Pancreas (tissue), 10 donors: ENCODE results near the gene TP53RK. TPM values are rescaled to one million over a fixed set of nuclear protein-coding genes. Genes with fewer than 3 reads are reported as not detected.
A peak's percentile ranks its signal among the peaks of the same experiment; 100 is the strongest.

Experiments
- ATAC-seq, 4 donors: fragments of 200-7000 bp; cut with Tn5 transposase; one replicate each; pipeline versions ENCODE4 v1.8.0 to v1.9.1; 2020; ENCODE audit warnings: mild to moderate bottlenecking in 4 of 4, moderate library complexity in 4 of 4
- DNase-seq, 6 donors: peaks; one replicate each; pipeline ENCODE4 v3.0.0-alpha.2; 2020
- FAIRE-seq: peaks from 2 replicates; lab custom pipeline; 2012; peaks lifted over from hg19 to GRCh38; lab: Jason Lieb, UNC
- H3K27ac ChIP-seq, 4 donors: fragments of 200-600 bp; sonication (generic); 1 replicate in 3 of 4; 2 replicates in 1 of 4; pipeline versions ENCODE4 v1.5.0 to v1.8.0; 2020
- H3K27me3 ChIP-seq, 4 donors: fragments of 200-600 bp; one replicate each; pipeline ENCODE4 v1.8.0; 2021
- H3K36me3 ChIP-seq, 3 donors: fragments of 200-600 bp; sonication (generic) in 1 of 3; one replicate each; pipeline versions ENCODE4 v1.5.0 to v1.8.0; 2020 to 2021
- H3K4me1 ChIP-seq, 3 donors: fragments of 200-600 bp; one replicate each; pipeline ENCODE4 v1.8.0; 2021
- H3K4me3 ChIP-seq, 4 donors: fragments of 200-600 bp; sonication (generic) in 2 of 4; one replicate each; pipeline versions ENCODE4 v1.5.0 to v1.8.0; 2020 to 2021
- H3K9me3 ChIP-seq, 4 donors: fragments of 200-600 bp; one replicate each; pipeline ENCODE4 v1.8.0; 2021
- CTCF ChIP-seq, 4 donors: fragments of 200-600 bp; sonication (generic) in 3 of 4; IDR thresholded peaks; one replicate each; pipeline versions ENCODE4 v1.5.0 to v1.8.0; 2021; ENCODE audit warnings: antibody characterized with exemption in 4 of 4
- WGBS, 2 donors: extraction: QIAGEN DNeasy Blood & Tissue Kit; methylation state at CpG; one replicate each; pipeline ENCODE4 v1.1.7; 2013; 5-methylcytosine and 5-hydroxymethylcytosine counted together
- intact Hi-C, 3 donors: fragments of 100-400 bp; cut with DNase I; formaldehyde crosslinking; loops; one replicate each; pipeline versions ENCODE4 v1.11.1 to v1.14.2; 2022
- polyA plus RNA-seq, 2 donors: library from polyadenylated mRNA; stranded (reverse); fragments of 200-250 nt; gene quantifications; one replicate each; pipeline ENCODE4 v1.2.3, GENCODE V29; 2013
- total RNA-seq, 6 donors: library from RNA; stranded (reverse); fragmentation: NEBNext Ultra II Directional in 4 of 6; extraction: Animal tissue kit (Norgen Biotek cat#: 25700) in 4 of 6; gene quantifications; one replicate each; pipeline versions ENCODE4 v1.2.1 to v1.2.4, GENCODE V29; 2021 to 2023
- donor health status: healthy with polysubstance abuse.
- donor health status: DM: no; HTN: no; CAD: no; lungs with moderate emphysema.
- donor health status: DM: no; HTN: no; CAD: no.
- donor health status: control.
- donor health status: control.
- donor health status: Bipolar disorder and iron deficiency.
- donor health status: DM: yes; HTN: yes; CAD: no.
- donor health status: DM: no; HTN: no; CAD: no.
- donor health status: DM: no; HTN: no; CAD: no.
- donor health status: DM: yes; HTN: yes; CAD: no.

TP53RK gene
- total and polyA plus RNA-seq, 8 donors: 2.5 to 6.1 (median 3.8) TPM

GRCh38 chr20:46683939-46684750, 5.1 kb downstream of the TP53RK start:
- peaks cover 6 to 25% (median 8%) of the 10 kb centered on the region in 3 donors for H3K4me1 ChIP-seq
- TF ChIP-seq CTCF (IDR thresholded peaks at IDR 0.05): no peak
- peak overlapping the region in 2 of 4 donors; percentile 19 to 58 for H3K27ac ChIP-seq
- intact Hi-C loops: loop anchor here in 1 of 3 donors (10.0 kb wide), 1 partner anchor 129 kb away; the partner anchor contains the start of gene OCSTAMP
- ATAC-seq: peak; percentile 80 to 87 (median 82)
- peak overlapping the region in 3 of 4 donors; percentile 5 to 29 (median 25) for H3K4me3 ChIP-seq
- no peaks in the 10 kb centered on the region for H3K9me3 ChIP-seq
- peak; percentile 61 to 83 (median 66) for DNase-seq
- no peaks in the 10 kb centered on the region for H3K36me3 ChIP-seq
- 29 to 31% methylated on average over 23 of the region's 23 CpGs for WGBS, 2 donors
- H3K27me3 ChIP-seq: no peaks in the 10 kb centered on the region
- no peak for FAIRE-seq

- peak overlapping the region in 2 of 4 donors; percentile 19 to 58 for H3K27ac ChIP-seq
These were observed 5.6 kb downstream of the TP53RK start for GRCh38 chr20:46683668-46683938.

GRCh38 chr20:46683011-46683667, 6.1 kb downstream of the TP53RK start:
- FAIRE-seq (no peak), DNase-seq (no peak), ATAC-seq (peak; percentile 9 to 30 (median 22))
- peak overlapping the region in 3 of 4 donors; percentile 5 to 29 (median 25) for H3K4me3 ChIP-seq
- H3K36me3 ChIP-seq: no peaks in the 10 kb centered on the region
- 16 to 17% methylated on average over 12 of the region's 12 CpGs for WGBS, 2 donors
- H3K4me1 ChIP-seq: peaks cover 6 to 23% (median 8%) of the 10 kb centered on the region in 3 donors
- intact Hi-C loops: loop anchor here in 1 of 3 donors (10.0 kb wide), 1 partner anchor 128 kb away; the partner anchor contains the start of gene OCSTAMP
- H3K9me3 ChIP-seq: no peaks in the 10 kb centered on the region
- H3K27me3 ChIP-seq: no peaks in the 10 kb centered on the region
- TF ChIP-seq CTCF (IDR thresholded peaks at IDR 0.05): no peak
- H3K27ac ChIP-seq: no peak overlapping the region

More at GRCh38 chr20:46683668-46683938, 5.6 kb downstream of the TP53RK start:
- Histone ChIP-seq H3K27me3 (no peaks in the 10 kb centered on the region), H3K4me3 (peak overlapping the region in 3 of 4 donors; percentile 5 to 29 (median 25)), H3K36me3 (no peaks in the 10 kb centered on the region), H3K4me1 (peaks cover 6 to 25% (median 8%) of the 10 kb centered on the region in 3 donors), H3K9me3 (no peaks in the 10 kb centered on the region)
- intact Hi-C loops: loop anchor here in 1 of 3 donors (10.0 kb wide), 1 partner anchor 129 kb away; the partner anchor contains the start of gene OCSTAMP
- ATAC-seq: peak in 3 of 4 donors; percentile 6 to 30 (median 17)
- no peak for TF ChIP-seq CTCF (IDR thresholded peaks at IDR 0.05)
- FAIRE-seq: no peak
- WGBS, 2 donors: 19 to 20% methylated on average over 8 of the region's 8 CpGs
- no peak for DNase-seq

- Histone ChIP-seq H3K36me3 (no peaks in the 10 kb centered on the region), H3K4me1 (peaks cover 3 to 14% (median 8%) of the 10 kb centered on the region in 3 donors), H3K27me3 (no peaks in the 10 kb centered on the region), H3K9me3 (no peaks in the 10 kb centered on the region), H3K4me3 (no peak overlapping the region), H3K27ac (no peak overlapping the region)
- WGBS, 2 donors: 87 to 88% methylated on average over 9 of the region's 9 CpGs
- DNase-seq: no peak
- no peak for FAIRE-seq
- intact Hi-C loops: loop anchor here in 1 of 3 donors (10.0 kb wide), 1 partner anchor 127 kb away; the partner anchor contains the start of gene OCSTAMP
- no peak for ATAC-seq
- TF ChIP-seq CTCF (IDR thresholded peaks at IDR 0.05): no peak
These were observed 7.0 kb downstream of the TP53RK start for GRCh38 chr20:46682063-46682821.
